D721Med (cell line): ENCODE results near the gene ZMIZ2.
"Not testable (repeated sequence)": the region's sequence is repeated elsewhere in the genome, so short reads cannot be mapped to it uniquely, and the experiment has no call there.

Experiments used
- DNase-seq: peaks from one replicate; pipeline ENCODE4 v3.0.0; 2011; ENCODE audit warnings: low spot score; ENCODE audit not compliant: insufficient read length
- FAIRE-seq: peaks from 2 replicates; lab custom pipeline; 2011; peaks lifted over from hg19 to GRCh38; lab: Jason Lieb, UNC
- CTCF ChIP-seq: IDR thresholded peaks from 2 replicates; pipeline ENCODE4 v1.5.1; 2012; ENCODE audit warnings: mild to moderate bottlenecking, control low read depth; ENCODE audit not compliant: insufficient read depth; ENCODE audit errors: missing control alignments

Gene ZMIZ2

GRCh38 chr7:44713680-44714335, 34.8 kb upstream of the ZMIZ2 start:
- no peak for FAIRE-seq
- no peak for TF ChIP-seq CTCF

GRCh38 chr7:44716205-44716604, 32.4 kb upstream of the ZMIZ2 start:
- no peak for TF ChIP-seq CTCF
- FAIRE-seq (no peak), DNase-seq (no peak)

More at GRCh38 chr7:44713680-44714335, 34.8 kb upstream of the ZMIZ2 start:
- DNase-seq, result no peak

GRCh38 chr7:44720301-44720700, 28.3 kb upstream of the ZMIZ2 start:
- TF ChIP-seq CTCF, result no peak
- no peak for DNase-seq
- FAIRE-seq, result no peak

GRCh38 chr7:44724276-44724675, 24.4 kb upstream of the ZMIZ2 start:
- no peak for FAIRE-seq
- no peak for DNase-seq
- no peak for TF ChIP-seq CTCF

- not testable (repeated sequence) for DNase-seq, FAIRE-seq
Observed at GRCh38 chr7:44726250-44726649, 22.4 kb upstream of the ZMIZ2 start.

GRCh38 chr7:44727158-44727936, 21.3 kb upstream of the ZMIZ2 start:
- TF ChIP-seq CTCF, result no peak
- DNase-seq (no peak), FAIRE-seq (no peak)

GRCh38 chr7:44727937-44728262, 20.7 kb upstream of the ZMIZ2 start:
- TF ChIP-seq CTCF, result no peak
- no peak for FAIRE-seq
- DNase-seq, result no peak
